Fibroblast of lung (primary cell): ENCODE data around the gene THRA. TPM values are rescaled to one million over a fixed set of nuclear protein-coding genes. Genes with fewer than 3 reads are reported as not detected.

Source experiments
- DNase-seq, 2 donors: peaks; one replicate each; pipeline versions ENCODE4 v3.0.0 to v3.0.0-alpha.2; 2010; ENCODE audit warnings: low read depth in 2 of 2
- H2AFZ ChIP-seq: 2 replicates; pipeline ENCODE4 v1.5.1; 2012; ENCODE audit warnings: low read length, control low read depth, inconsistent platforms
- H3K27ac ChIP-seq: 2 replicates; pipeline ENCODE4 v1.5.1; 2011; ENCODE audit warnings: low read length, control low read depth; ENCODE audit not compliant: insufficient read depth
- H3K27me3 ChIP-seq: 2 replicates; pipeline ENCODE4 v1.5.1; 2011; ENCODE audit warnings: mild to moderate bottlenecking, low read length; ENCODE audit not compliant: control insufficient read depth, insufficient read depth
- H3K36me3 ChIP-seq: 2 replicates; pipeline ENCODE4 v1.5.1; 2011; ENCODE audit warnings: low read length; ENCODE audit not compliant: control insufficient read depth, insufficient read depth
- H3K4me1 ChIP-seq: 2 replicates; pipeline ENCODE4 v1.5.1; 2011; ENCODE audit warnings: low read length; ENCODE audit not compliant: control insufficient read depth, insufficient read depth; ENCODE audit errors: extremely low read depth
- H3K4me2 ChIP-seq: 2 replicates; pipeline ENCODE4 v1.5.1; 2011; ENCODE audit warnings: low read length, control low read depth; ENCODE audit not compliant: insufficient read depth; ENCODE audit errors: extremely low read depth
- H3K4me3 ChIP-seq, 4 experiments: fragments of 200-600 bp in 1 of 4; sonication (generic) in 1 of 4; replicated peaks in 1 of 4; 2 replicates each; pipeline ENCODE4 v1.5.1; 2011 to 2016; ENCODE audit warnings: low read length in 4 of 4, low read depth in 3 of 4, mild to moderate bottlenecking in 3 of 4, control low read depth in 2 of 4, inconsistent platforms in 1 of 4, mixed read lengths in 1 of 4; ENCODE audit not compliant: insufficient read depth in 1 of 4; ENCODE audit errors: control extremely low read depth in 1 of 4
- H3K79me2 ChIP-seq: 2 replicates; pipeline ENCODE4 v1.5.1; 2012; ENCODE audit warnings: mild to moderate bottlenecking, low read length, inconsistent platforms; ENCODE audit not compliant: control insufficient read depth, insufficient read depth
- H3K9ac ChIP-seq: 2 replicates; pipeline ENCODE4 v1.5.1; 2011; ENCODE audit warnings: mild to moderate bottlenecking, low read length, control low read depth; ENCODE audit not compliant: insufficient read depth
- H3K9me3 ChIP-seq: 2 replicates; pipeline ENCODE4 v1.5.1; 2012; ENCODE audit warnings: low read depth, low read length; ENCODE audit not compliant: control insufficient read depth, insufficient read depth
- H4K20me1 ChIP-seq: 2 replicates; pipeline ENCODE4 v1.5.1; 2011; ENCODE audit warnings: low read length; ENCODE audit not compliant: control insufficient read depth, insufficient read depth; ENCODE audit errors: extremely low read depth
- EZH2 ChIP-seq: IDR thresholded peaks from 2 replicates; pipeline ENCODE4 v1.5.1; 2012; ENCODE audit warnings: low read length, control low read depth, mild to moderate bottlenecking; ENCODE audit errors: missing control alignments
- polyA plus RNA-seq, 2 donors: library from polyadenylated mRNA; depleted of rRNA in 1 of 2; stranded (reverse) in 1 of 2; unstranded in 1 of 2; fragments of >200 nt; gene quantifications; 2 replicates each; pipeline ENCODE4 v1.2.1, GENCODE V29; 2011 to 2012; ENCODE audit warnings: missing spikeins in 1 of 2
- total RNA-seq: library from RNA; depleted of rRNA; stranded (reverse); fragments of >200 nt; gene quantifications from 2 replicates; pipeline ENCODE4 v1.2.1, GENCODE V29; 2014
- TF ChIP-seq, protein P1 (sequence below), 2 donors: IDR thresholded peaks in 1 of 2; conservative IDR thresholded peaks in 1 of 2; 1 replicate in 1 of 2; 2 replicates in 1 of 2; pipeline ENCODE4 v1.5.1; 2011 to 2012; ENCODE audit warnings: low read length in 2 of 2, control low read depth in 1 of 2, inconsistent platforms in 1 of 2, low read depth in 1 of 2, mild to moderate bottlenecking in 1 of 2

The THRA gene
- total and polyA plus RNA-seq, 2 donors (not counting 1 experiment from before 2014, with no cell fraction given), result 27.2 to 52.8 TPM

DNA sequence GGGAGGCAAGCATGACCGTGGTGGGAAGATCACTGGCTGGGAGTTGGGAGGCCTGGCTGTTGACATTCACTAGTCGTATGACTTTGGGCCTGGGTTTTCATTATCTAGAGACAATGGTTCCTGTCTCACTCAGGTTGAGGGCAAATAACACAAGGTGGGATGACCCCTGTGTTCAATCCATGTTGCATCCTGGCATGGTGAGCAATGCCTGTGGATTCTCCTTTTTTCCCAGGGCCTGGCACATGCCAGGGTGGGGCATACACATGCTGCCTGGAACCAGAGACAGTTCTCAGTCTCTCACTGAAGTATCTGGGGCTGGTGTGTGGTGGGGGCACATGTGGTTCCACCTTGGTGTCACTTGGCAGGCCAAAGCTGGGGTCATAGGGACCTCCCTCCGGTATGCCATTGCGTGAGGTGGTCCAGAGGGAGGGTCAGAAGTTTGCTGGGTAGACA, 5.4 kb downstream of the THRA start:
- Histone ChIP-seq H3K27me3 (no peaks in the 10 kb centered on the region), H3K4me3 (peak overlapping the region in 2 of 4 experiments; percentile 37 to 45), H3K36me3 (no peaks in the 10 kb centered on the region), H3K27ac (peak overlapping the region; percentile 30), H3K9ac (no peak overlapping the region), H3K4me1 (peaks cover 45% of the 10 kb centered on the region), H2AFZ (no peak overlapping the region), H4K20me1 (no peaks in the 10 kb centered on the region), H3K4me2 (peak overlapping the region; percentile 71), H3K9me3 (no peaks in the 10 kb centered on the region), H3K79me2 (peaks cover 39% of the 10 kb centered on the region)
- TF ChIP-seq, protein P1, sequence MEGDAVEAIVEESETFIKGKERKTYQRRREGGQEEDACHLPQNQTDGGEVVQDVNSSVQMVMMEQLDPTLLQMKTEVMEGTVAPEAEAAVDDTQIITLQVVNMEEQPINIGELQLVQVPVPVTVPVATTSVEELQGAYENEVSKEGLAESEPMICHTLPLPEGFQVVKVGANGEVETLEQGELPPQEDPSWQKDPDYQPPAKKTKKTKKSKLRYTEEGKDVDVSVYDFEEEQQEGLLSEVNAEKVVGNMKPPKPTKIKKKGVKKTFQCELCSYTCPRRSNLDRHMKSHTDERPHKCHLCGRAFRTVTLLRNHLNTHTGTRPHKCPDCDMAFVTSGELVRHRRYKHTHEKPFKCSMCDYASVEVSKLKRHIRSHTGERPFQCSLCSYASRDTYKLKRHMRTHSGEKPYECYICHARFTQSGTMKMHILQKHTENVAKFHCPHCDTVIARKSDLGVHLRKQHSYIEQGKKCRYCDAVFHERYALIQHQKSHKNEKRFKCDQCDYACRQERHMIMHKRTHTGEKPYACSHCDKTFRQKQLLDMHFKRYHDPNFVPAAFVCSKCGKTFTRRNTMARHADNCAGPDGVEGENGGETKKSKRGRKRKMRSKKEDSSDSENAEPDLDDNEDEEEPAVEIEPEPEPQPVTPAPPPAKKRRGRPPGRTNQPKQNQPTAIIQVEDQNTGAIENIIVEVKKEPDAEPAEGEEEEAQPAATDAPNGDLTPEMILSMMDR (conservative IDR thresholded peaks at IDR 0.05 in 1 of 2, IDR thresholded peaks at IDR 0.05 in 1 of 2; ENCODE audit: low read depth in 1 of 2, low read length in 2 of 2), result no peak
- TF ChIP-seq EZH2, result no peak
- DNase-seq, result no peak

DNA sequence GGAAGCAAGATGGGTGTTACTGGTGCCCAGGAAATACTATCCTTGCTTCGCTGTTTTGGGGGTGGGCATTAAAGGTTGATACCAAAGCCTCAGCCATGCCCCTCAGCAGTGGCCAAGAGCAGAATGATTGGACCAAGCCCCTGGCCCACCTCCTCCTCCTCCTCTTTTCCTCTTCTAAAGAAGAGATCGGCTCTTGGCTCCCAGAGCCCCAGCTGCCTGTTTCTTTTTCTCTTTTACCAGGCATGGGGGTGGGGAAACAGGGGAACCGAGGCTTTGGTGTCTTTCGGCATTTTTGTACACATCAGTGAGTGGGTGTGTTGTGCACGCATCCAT, 5.8 kb downstream of the THRA start:
- Histone ChIP-seq H3K4me2 (peak overlapping the region; percentile 71), H3K79me2 (peaks cover 35% of the 10 kb centered on the region), H3K4me3 (peak overlapping the region; percentile 8 to 45 (median 26)), H3K27ac (peak overlapping the region; percentile 30), H3K27me3 (no peaks in the 10 kb centered on the region), H2AFZ (peak overlapping the region; percentile 26), H3K9me3 (no peaks in the 10 kb centered on the region), H3K36me3 (peaks cover 2% of the 10 kb centered on the region), H3K4me1 (peaks cover 45% of the 10 kb centered on the region), H4K20me1 (no peaks in the 10 kb centered on the region), H3K9ac (no peak overlapping the region)
- DNase-seq, result no peak
- no peak for TF ChIP-seq EZH2
- TF ChIP-seq, protein P1 (conservative IDR thresholded peaks at IDR 0.05 in 1 of 2, IDR thresholded peaks at IDR 0.05 in 1 of 2; ENCODE audit: low read depth in 1 of 2, low read length in 2 of 2), result no peak

GRCh38 chr17:40068917-40069750, 6.4 kb downstream of the THRA start:
- no peaks in the 10 kb centered on the region for H4K20me1 ChIP-seq
- H3K9ac ChIP-seq, result no peak overlapping the region
- no peaks in the 10 kb centered on the region for H3K9me3 ChIP-seq
- peak overlapping the region; percentile 8 to 45 (median 26) for H3K4me3 ChIP-seq
- TF ChIP-seq EZH2, result no peak
- TF ChIP-seq, protein P1 (conservative IDR thresholded peaks at IDR 0.05 in 1 of 2, IDR thresholded peaks at IDR 0.05 in 1 of 2; ENCODE audit: low read depth in 1 of 2, low read length in 2 of 2), result no peak
- DNase-seq, result peak; percentile 81 to 93
- peak overlapping the region; percentile 71 for H3K4me2 ChIP-seq
- H3K79me2 ChIP-seq, result peaks cover 29% of the 10 kb centered on the region
- H3K27me3 ChIP-seq, result no peaks in the 10 kb centered on the region
- peaks cover 42% of the 10 kb centered on the region for H3K4me1 ChIP-seq
- H3K36me3 ChIP-seq, result peaks cover 2% of the 10 kb centered on the region
- peak overlapping the region; percentile 26 for H2AFZ ChIP-seq
- H3K27ac ChIP-seq, result peak overlapping the region; percentile 30
